ENCODE results near the gene FGF5. TPM values are rescaled to one million over a fixed set of nuclear protein-coding genes. Genes with fewer than 3 reads are reported as not detected.
A peak's percentile ranks its signal among the peaks of the same experiment; 100 is the strongest.

The FGF5 gene
- total RNA-seq, 1 donor from 2014 or later: 5.8 TPM

GRCh38 chr4:80268081-80268823, 1.8 kb downstream of the FGF5 start:
- DNase-seq (ENCODE audit: low read depth): no peak
- peak overlapping the region; percentile 80 for H3K4me3 ChIP-seq (ENCODE audit: low read depth, low read length)
- TF ChIP-seq, protein P1, sequence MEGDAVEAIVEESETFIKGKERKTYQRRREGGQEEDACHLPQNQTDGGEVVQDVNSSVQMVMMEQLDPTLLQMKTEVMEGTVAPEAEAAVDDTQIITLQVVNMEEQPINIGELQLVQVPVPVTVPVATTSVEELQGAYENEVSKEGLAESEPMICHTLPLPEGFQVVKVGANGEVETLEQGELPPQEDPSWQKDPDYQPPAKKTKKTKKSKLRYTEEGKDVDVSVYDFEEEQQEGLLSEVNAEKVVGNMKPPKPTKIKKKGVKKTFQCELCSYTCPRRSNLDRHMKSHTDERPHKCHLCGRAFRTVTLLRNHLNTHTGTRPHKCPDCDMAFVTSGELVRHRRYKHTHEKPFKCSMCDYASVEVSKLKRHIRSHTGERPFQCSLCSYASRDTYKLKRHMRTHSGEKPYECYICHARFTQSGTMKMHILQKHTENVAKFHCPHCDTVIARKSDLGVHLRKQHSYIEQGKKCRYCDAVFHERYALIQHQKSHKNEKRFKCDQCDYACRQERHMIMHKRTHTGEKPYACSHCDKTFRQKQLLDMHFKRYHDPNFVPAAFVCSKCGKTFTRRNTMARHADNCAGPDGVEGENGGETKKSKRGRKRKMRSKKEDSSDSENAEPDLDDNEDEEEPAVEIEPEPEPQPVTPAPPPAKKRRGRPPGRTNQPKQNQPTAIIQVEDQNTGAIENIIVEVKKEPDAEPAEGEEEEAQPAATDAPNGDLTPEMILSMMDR (conservative IDR thresholded peaks at IDR 0.05; ENCODE audit: low read depth, low read length): no peak

GRCh38 chr4:80268936-80269335, 2.5 kb downstream of the FGF5 start:
- peak overlapping the region; percentile 80 for H3K4me3 ChIP-seq (ENCODE audit: low read depth, low read length)
- TF ChIP-seq, protein P1 (conservative IDR thresholded peaks at IDR 0.05; ENCODE audit: low read depth, low read length): no peak

GRCh38 chr4:80270321-80270720, 3.9 kb downstream of the FGF5 start:
- TF ChIP-seq, protein P1 (conservative IDR thresholded peaks at IDR 0.05; ENCODE audit: low read depth, low read length): no peak
- no peak for DNase-seq (ENCODE audit: low read depth)
- no peak overlapping the region for H3K4me3 ChIP-seq (ENCODE audit: low read depth, low read length)

More at GRCh38 chr4:80268936-80269335, 2.5 kb downstream of the FGF5 start:
- DNase-seq (ENCODE audit: low read depth): no peak

GRCh38 chr4:80270868-80271267, 4.4 kb downstream of the FGF5 start:
- H3K4me3 ChIP-seq (ENCODE audit: low read depth, low read length): no peak overlapping the region
- TF ChIP-seq, protein P1 (conservative IDR thresholded peaks at IDR 0.05; ENCODE audit: low read depth, low read length): no peak
- no peak for DNase-seq (ENCODE audit: low read depth)

GRCh38 chr4:80271801-80272200, 5.3 kb downstream of the FGF5 start:
- no peak for DNase-seq (ENCODE audit: low read depth)
- TF ChIP-seq, protein P1 (conservative IDR thresholded peaks at IDR 0.05; ENCODE audit: low read depth, low read length): no peak
- no peak overlapping the region for H3K4me3 ChIP-seq (ENCODE audit: low read depth, low read length)

DNA sequence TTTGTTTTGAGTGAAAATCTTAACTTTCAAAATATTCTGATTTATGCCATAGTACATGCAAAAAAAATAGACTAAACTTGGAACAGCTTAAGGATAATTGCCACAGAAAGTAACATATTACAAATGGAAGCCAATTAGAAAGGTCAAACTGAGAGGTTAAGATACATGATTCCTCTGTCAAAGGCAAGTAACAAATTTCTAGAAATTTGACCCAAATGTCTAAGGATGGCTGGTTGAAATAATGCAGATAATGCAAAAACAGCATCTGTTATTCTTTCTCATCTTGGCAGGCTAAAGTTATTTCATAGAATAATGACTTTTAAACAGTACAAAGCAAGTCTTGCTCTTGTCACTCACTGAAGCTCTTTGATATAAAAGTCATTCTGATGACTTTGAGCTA, 10.5 kb downstream of the FGF5 start:
- H3K4me3 ChIP-seq (ENCODE audit: low read depth, low read length): no peak overlapping the region
- TF ChIP-seq, protein P1 (conservative IDR thresholded peaks at IDR 0.05; ENCODE audit: low read depth, low read length): no peak
- no peak for DNase-seq (ENCODE audit: low read depth)

- TF ChIP-seq, protein P1 (conservative IDR thresholded peaks at IDR 0.05; ENCODE audit: low read depth, low read length): no peak
- H3K4me3 ChIP-seq (ENCODE audit: low read depth, low read length): no peak overlapping the region
- DNase-seq (ENCODE audit: low read depth): no peak
Measured at GRCh38 chr4:80279751-80280150, 13.3 kb downstream of the FGF5 start.

Measured in epithelial cell of proximal tubule (primary cell).